ENCODE data around the gene ROBO1. TPM values are rescaled to one million over a fixed set of nuclear protein-coding genes. Genes with fewer than 3 reads are reported as not detected.

Gene ROBO1
- total and polyA plus RNA-seq, 2 donors from 2014 or later: 2.1 to 22.1 TPM

DNA sequence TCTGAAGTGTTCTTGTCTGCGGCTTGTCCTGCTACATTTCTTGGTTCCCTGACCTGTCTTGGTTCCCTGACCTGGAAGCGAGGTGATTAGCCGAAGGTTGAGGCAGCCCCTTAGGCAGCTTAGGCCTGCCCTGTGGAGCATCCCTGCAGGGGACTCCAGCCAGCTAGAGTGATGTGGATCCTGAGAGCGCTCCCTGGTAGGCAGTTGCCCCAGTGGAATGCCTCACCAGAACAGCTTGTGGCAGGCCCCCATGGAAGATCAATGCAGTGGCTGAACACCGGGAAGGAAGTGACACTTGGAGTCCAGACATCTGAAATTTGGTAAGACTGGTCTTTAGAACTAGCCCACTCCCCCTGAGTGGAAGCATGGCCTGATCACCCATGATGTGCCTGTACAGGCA lies 5.5 kb upstream of the ROBO1 start:
- no peak overlapping the region for H3K4me3 ChIP-seq (ENCODE audit: low read length in 3 of 3)
- no peak for FAIRE-seq
- no peaks in the 10 kb centered on the region for H3K9me3 ChIP-seq (ENCODE audit: control insufficient read depth in 2 of 3, insufficient read depth in 1 of 3, low read length in 3 of 3)
- H3K36me3 ChIP-seq (ENCODE audit: control insufficient read depth in 2 of 3, insufficient read depth in 3 of 3, low read length in 3 of 3): no peaks in the 10 kb centered on the region
- TF ChIP-seq CTCF (IDR thresholded peaks at IDR 0.05; ENCODE audit: borderline replicate concordance, extremely low read depth, insufficient read depth): no peak
- intact Hi-C loops (cut with DNase I): no loop called here
- H3K27ac ChIP-seq (ENCODE audit: low read depth in 2 of 2, low read length in 2 of 2): no peak overlapping the region
- H3K27me3 ChIP-seq (ENCODE audit: control insufficient read depth, insufficient read depth, low read length): peaks cover 3% of the 10 kb centered on the region
- H3K9ac ChIP-seq (ENCODE audit: low read length in 3 of 3): no peak overlapping the region
- no peak for DNase-seq
- no peaks in the 10 kb centered on the region for H3K4me1 ChIP-seq (ENCODE audit: control insufficient read depth in 2 of 3, insufficient read depth in 2 of 3, low read depth in 1 of 3, low read length in 3 of 3)

- H3K27ac ChIP-seq (ENCODE audit: low read depth in 2 of 2, low read length in 2 of 2): no peak overlapping the region
- H3K9me3 ChIP-seq (ENCODE audit: control insufficient read depth in 2 of 3, insufficient read depth in 1 of 3, low read length in 3 of 3): no peaks in the 10 kb centered on the region
- H3K36me3 ChIP-seq (ENCODE audit: control insufficient read depth in 2 of 3, insufficient read depth in 3 of 3, low read length in 3 of 3): no peaks in the 10 kb centered on the region
- no peak overlapping the region for H3K9ac ChIP-seq (ENCODE audit: low read length in 3 of 3)
- intact Hi-C loops (cut with DNase I): no loop called here
- FAIRE-seq: no peak
- H3K4me1 ChIP-seq (ENCODE audit: control insufficient read depth in 2 of 3, insufficient read depth in 2 of 3, low read depth in 1 of 3, low read length in 3 of 3): no peaks in the 10 kb centered on the region
- H3K27me3 ChIP-seq (ENCODE audit: control insufficient read depth, insufficient read depth, low read length): peaks cover 6% of the 10 kb centered on the region
- DNase-seq: peak in 1 of 5 donors; percentile 3
- no peak overlapping the region for H3K4me3 ChIP-seq (ENCODE audit: low read length in 3 of 3)
- TF ChIP-seq CTCF (IDR thresholded peaks at IDR 0.05; ENCODE audit: borderline replicate concordance, extremely low read depth, insufficient read depth): no peak
Observed at GRCh38 chr3:79769229-79769628, 1.4 kb upstream of the ROBO1 start.

- H3K9me3 ChIP-seq (ENCODE audit: control insufficient read depth in 2 of 3, insufficient read depth in 1 of 3, low read length in 3 of 3): no peaks in the 10 kb centered on the region
- FAIRE-seq (no peak), DNase-seq (peak; percentile 30 to 69 (median 46))
- H3K27me3 ChIP-seq (ENCODE audit: control insufficient read depth, insufficient read depth, low read length): peaks cover 6% of the 10 kb centered on the region
- TF ChIP-seq CTCF (IDR thresholded peaks at IDR 0.05; ENCODE audit: borderline replicate concordance, extremely low read depth, insufficient read depth): no peak
- H3K9ac ChIP-seq (ENCODE audit: low read length in 3 of 3): peak overlapping the region in 1 of 3 donors; percentile 35
- H3K4me3 ChIP-seq (ENCODE audit: low read length in 3 of 3): peak overlapping the region; percentile 12 to 65 (median 35)
- no peaks in the 10 kb centered on the region for H3K36me3 ChIP-seq (ENCODE audit: control insufficient read depth in 2 of 3, insufficient read depth in 3 of 3, low read length in 3 of 3)
- H3K4me1 ChIP-seq (ENCODE audit: control insufficient read depth in 2 of 3, insufficient read depth in 2 of 3, low read depth in 1 of 3, low read length in 3 of 3): no peaks in the 10 kb centered on the region
- no peak overlapping the region for H3K27ac ChIP-seq (ENCODE audit: low read depth in 2 of 2, low read length in 2 of 2)
- intact Hi-C loops (cut with DNase I): no loop called here
Observed at GRCh38 chr3:79767194-79767904, 449 bp downstream of the ROBO1 start.

Measured in kidney (tissue), 14 donors.